HepG2 (cell line): ENCODE measurements around the gene SMAD3. TPM values are rescaled to one million over a fixed set of nuclear protein-coding genes. Genes with fewer than 3 reads are reported as not detected.
A peak's percentile ranks its signal among the peaks of the same experiment; 100 is the strongest.

Experiments used
- ELF1 ChIP-seq: sonication (generic); formaldehyde crosslinking; IDR thresholded peaks from 2 replicates; pipeline ENCODE4 v1.4.0; 2020; ENCODE audit warnings: missing genetic modification reagents
- ELF3 ChIP-seq: IDR thresholded peaks from 2 replicates; pipeline ENCODE4 v1.6.1; 2016; ENCODE audit warnings: missing genetic modification reagents, missing compliant biosample characterization
- EP300 ChIP-seq, 3 experiments: sonication (generic) in 1 of 3; formaldehyde crosslinking in 1 of 3; IDR thresholded peaks; 2 replicates each; pipeline versions ENCODE4 v1.5.1 to v1.6.1; 2011 to 2020; ENCODE audit warnings: low read depth in 2 of 3, low read length in 2 of 3, borderline replicate concordance in 1 of 3, improper control_type of control experiment in 1 of 3, mild to moderate bottlenecking in 1 of 3, missing genetic modification reagents in 1 of 3, moderate library complexity in 1 of 3
- FOSL2 ChIP-seq: sonication (generic); formaldehyde crosslinking; IDR thresholded peaks from 2 replicates; pipeline ENCODE4 v1.4.0; 2020; ENCODE audit warnings: missing genetic modification reagents
- HNF4A ChIP-seq: sonication (generic); formaldehyde crosslinking; IDR thresholded peaks from 2 replicates; pipeline ENCODE4 v1.4.0; 2020; ENCODE audit warnings: missing genetic modification reagents
- KDM2A ChIP-seq: sonication (generic); formaldehyde crosslinking; IDR thresholded peaks from 2 replicates; pipeline ENCODE4 v1.4.0; 2020; ENCODE audit warnings: low read depth, missing genetic modification reagents, borderline replicate concordance
- MAZ ChIP-seq, 2 experiments: sonication (generic) in 1 of 2; formaldehyde crosslinking in 1 of 2; IDR thresholded peaks; 2 replicates each; pipeline versions ENCODE4 v1.5.0 to v1.6.1; 2012 to 2020; ENCODE audit warnings: low read depth in 2 of 2, mild to moderate bottlenecking in 2 of 2, borderline replicate concordance in 1 of 2, improper control_type of control experiment in 1 of 2, low read length in 1 of 2, missing genetic modification reagents in 1 of 2, moderate library complexity in 1 of 2
- MED8 ChIP-seq: sonication (generic); formaldehyde crosslinking; IDR thresholded peaks from 2 replicates; pipeline ENCODE4 v1.8.1; 2023; ENCODE audit warnings: mild to moderate bottlenecking, missing genetic modification reagents; ENCODE audit not compliant: insufficient replicate concordance
- MIER2 ChIP-seq: IDR thresholded peaks from 2 replicates; pipeline ENCODE4 v1.6.1; 2016; ENCODE audit warnings: missing biosample characterization, missing genetic modification reagents
- NR2F1 ChIP-seq, 2 experiments: fragments of 450-650 bp in 1 of 2; formaldehyde crosslinking in 1 of 2; IDR thresholded peaks; 2 replicates each; pipeline versions ENCODE4 v1.5.0 to v1.6.1; 2016 to 2020; ENCODE audit warnings: mild to moderate bottlenecking in 1 of 2, missing compliant biosample characterization in 1 of 2, missing genetic modification reagents in 1 of 2, moderate library complexity in 1 of 2
- NR2F6 ChIP-seq, 2 experiments: IDR thresholded peaks; 2 replicates each; pipeline ENCODE4 v1.6.1; 2016; ENCODE audit warnings: antibody characterized with exemption in 1 of 2, mild to moderate bottlenecking in 1 of 2
- PCBP1 ChIP-seq: fragments of 200-400 bp; formaldehyde crosslinking; IDR thresholded peaks from 2 replicates; pipeline ENCODE4 v1.6.1; 2017; ENCODE audit warnings: mild to moderate bottlenecking, low read depth, low read length, borderline replicate concordance
- PPARG ChIP-seq: conservative IDR thresholded peaks from 2 replicates; pipeline ENCODE4 v1.6.1; 2016; ENCODE audit warnings: missing biosample characterization, missing genetic modification reagents
- TMF1 ChIP-seq: sonication (generic); formaldehyde crosslinking; IDR thresholded peaks from 2 replicates; pipeline ENCODE4 v1.8.1; 2022; ENCODE audit warnings: low read depth, missing genetic modification reagents
- ZNF282 ChIP-seq: fragments of 450-650 bp; IDR thresholded peaks from 2 replicates; pipeline ENCODE4 v1.6.1; 2018; ENCODE audit not compliant: partially characterized antibody
- ZNF329 ChIP-seq: sonication (generic); formaldehyde crosslinking; IDR thresholded peaks from 2 replicates; pipeline ENCODE4 v1.9.0; 2021; ENCODE audit warnings: low read depth, mild to moderate bottlenecking, missing genetic modification reagents
- ZNF431 ChIP-seq: sonication (generic); formaldehyde crosslinking; IDR thresholded peaks from 2 replicates; pipeline ENCODE4 v1.9.0; 2022; ENCODE audit warnings: missing genetic modification reagents, low read depth, mild to moderate bottlenecking, borderline replicate concordance
- ZNF468 ChIP-seq: sonication (generic); formaldehyde crosslinking; IDR thresholded peaks from 2 replicates; pipeline ENCODE4 v1.8.0; 2022; ENCODE audit warnings: mild to moderate bottlenecking, moderate library complexity, missing genetic modification reagents
- ZNF644 ChIP-seq: IDR thresholded peaks from 2 replicates; pipeline ENCODE4 v1.6.1; 2016; ENCODE audit warnings: low read depth
- polyA plus RNA-seq, 8 experiments: library from polyadenylated mRNA; depleted of rRNA in 3 of 8; stranded (reverse) in 7 of 8; unstranded in 1 of 8; fragments of >200 nt; fragmentation: Illumina TruSeq in 4 of 8; extraction: Trizol in 4 of 8; gene quantifications; 2 replicates each; pipeline versions ENCODE4 v1.2.1 to v1.2.3, GENCODE V29; 2011 to 2016; ENCODE audit warnings: low read depth in 4 of 8, missing spikeins in 1 of 8, mixed read lengths in 1 of 8; ENCODE audit not compliant: insufficient read depth in 1 of 8
- total RNA-seq, 5 experiments: library from RNA; depleted of rRNA; stranded (reverse); fragments of >200 nt; fragmentation: Illumina TruSeq; extraction: Trizol; gene quantifications; 2 replicates each; pipeline ENCODE4 v1.2.3, GENCODE V29; 2016; ENCODE audit warnings: low read depth in 1 of 5
- TF ChIP-seq, protein P1 (sequence below): IDR thresholded peaks from 2 replicates; pipeline ENCODE4 v1.6.1; 2016; ENCODE audit warnings: low read depth, missing genetic modification reagents, missing compliant biosample characterization
- TF ChIP-seq, protein P2 (sequence below): IDR thresholded peaks from 2 replicates; pipeline ENCODE4 v1.4.0; 2020; ENCODE audit warnings: mild to moderate bottlenecking, missing genetic modification reagents

Gene SMAD3
- total and polyA plus RNA-seq, 2 of the 13 experiments (the other 11 are each of a cell fraction or from before 2014, with no cell fraction given) = 8.6 to 56.3 TPM

DNA sequence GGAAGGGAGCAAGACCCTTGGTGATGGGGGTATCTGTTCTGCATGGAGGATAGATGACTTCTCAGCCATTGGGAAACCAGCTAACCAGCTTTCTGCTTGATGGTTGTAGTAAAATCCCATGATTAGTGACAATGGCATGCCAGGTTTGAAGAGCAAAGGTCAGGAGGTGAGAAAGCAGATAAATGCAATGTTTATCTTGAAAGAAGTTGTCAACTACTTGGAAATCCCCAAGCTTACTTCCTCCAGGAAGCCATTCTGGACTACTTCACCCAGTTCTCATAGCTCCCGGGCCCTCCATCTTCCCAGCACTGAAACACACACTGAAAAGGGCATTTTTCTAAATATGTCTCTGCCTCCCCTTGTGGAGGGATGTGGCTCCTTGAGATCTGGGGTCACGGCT is 51.3 kb downstream of the SMAD3 start (continued):
- TF ChIP-seq, protein P1, sequence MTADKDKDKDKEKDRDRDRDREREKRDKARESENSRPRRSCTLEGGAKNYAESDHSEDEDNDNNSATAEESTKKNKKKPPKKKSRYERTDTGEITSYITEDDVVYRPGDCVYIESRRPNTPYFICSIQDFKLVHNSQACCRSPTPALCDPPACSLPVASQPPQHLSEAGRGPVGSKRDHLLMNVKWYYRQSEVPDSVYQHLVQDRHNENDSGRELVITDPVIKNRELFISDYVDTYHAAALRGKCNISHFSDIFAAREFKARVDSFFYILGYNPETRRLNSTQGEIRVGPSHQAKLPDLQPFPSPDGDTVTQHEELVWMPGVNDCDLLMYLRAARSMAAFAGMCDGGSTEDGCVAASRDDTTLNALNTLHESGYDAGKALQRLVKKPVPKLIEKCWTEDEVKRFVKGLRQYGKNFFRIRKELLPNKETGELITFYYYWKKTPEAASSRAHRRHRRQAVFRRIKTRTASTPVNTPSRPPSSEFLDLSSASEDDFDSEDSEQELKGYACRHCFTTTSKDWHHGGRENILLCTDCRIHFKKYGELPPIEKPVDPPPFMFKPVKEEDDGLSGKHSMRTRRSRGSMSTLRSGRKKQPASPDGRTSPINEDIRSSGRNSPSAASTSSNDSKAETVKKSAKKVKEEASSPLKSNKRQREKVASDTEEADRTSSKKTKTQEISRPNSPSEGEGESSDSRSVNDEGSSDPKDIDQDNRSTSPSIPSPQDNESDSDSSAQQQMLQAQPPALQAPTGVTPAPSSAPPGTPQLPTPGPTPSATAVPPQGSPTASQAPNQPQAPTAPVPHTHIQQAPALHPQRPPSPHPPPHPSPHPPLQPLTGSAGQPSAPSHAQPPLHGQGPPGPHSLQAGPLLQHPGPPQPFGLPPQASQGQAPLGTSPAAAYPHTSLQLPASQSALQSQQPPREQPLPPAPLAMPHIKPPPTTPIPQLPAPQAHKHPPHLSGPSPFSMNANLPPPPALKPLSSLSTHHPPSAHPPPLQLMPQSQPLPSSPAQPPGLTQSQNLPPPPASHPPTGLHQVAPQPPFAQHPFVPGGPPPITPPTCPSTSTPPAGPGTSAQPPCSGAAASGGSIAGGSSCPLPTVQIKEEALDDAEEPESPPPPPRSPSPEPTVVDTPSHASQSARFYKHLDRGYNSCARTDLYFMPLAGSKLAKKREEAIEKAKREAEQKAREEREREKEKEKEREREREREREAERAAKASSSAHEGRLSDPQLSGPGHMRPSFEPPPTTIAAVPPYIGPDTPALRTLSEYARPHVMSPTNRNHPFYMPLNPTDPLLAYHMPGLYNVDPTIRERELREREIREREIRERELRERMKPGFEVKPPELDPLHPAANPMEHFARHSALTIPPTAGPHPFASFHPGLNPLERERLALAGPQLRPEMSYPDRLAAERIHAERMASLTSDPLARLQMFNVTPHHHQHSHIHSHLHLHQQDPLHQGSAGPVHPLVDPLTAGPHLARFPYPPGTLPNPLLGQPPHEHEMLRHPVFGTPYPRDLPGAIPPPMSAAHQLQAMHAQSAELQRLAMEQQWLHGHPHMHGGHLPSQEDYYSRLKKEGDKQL (CRISPR knock-in tag) = no peak
- TF ChIP-seq TMF1 (no peak), FOSL2 (CRISPR knock-in tag) (peak; percentile 80), ZNF329 (CRISPR knock-in tag) (no peak), ZNF431 (no peak), KDM2A (CRISPR knock-in tag) (no peak), MAZ (IDR thresholded peaks at IDR 0.05; ENCODE audit: borderline replicate concordance, low read depth, low read length) (no peak), MAZ (CRISPR knock-in tag; IDR thresholded peaks at IDR 0.05; ENCODE audit: low read depth) (no peak), EP300 (IDR thresholded peaks at IDR 0.05; ENCODE audit: low read depth in 2 of 2, low read length in 2 of 2) (peak in 1 of 2 experiments; percentile 39; a peak in 1 of 4 replicates), EP300 (CRISPR knock-in tag; IDR thresholded peaks at IDR 0.05; ENCODE audit: borderline replicate concordance) (no peak), ZNF468 (no peak), MIER2 (CRISPR knock-in tag) (no peak), HNF4A (CRISPR knock-in tag) (peak; percentile 43), PCBP1 (no peak), NR2F1 (CRISPR knock-in tag; IDR thresholded peaks at IDR 0.05) (0 out of 4 replicates have a peak, but pooled peaks of 1 of the 2 experiments have one; percentile 45), ZNF644 (CRISPR knock-in tag) (no peak), NR2F6 (IDR thresholded peaks at IDR 0.05) (peak; percentile 39; the same call in 1 of the 2 replicates), NR2F6 (CRISPR knock-in tag; IDR thresholded peaks at IDR 0.05) (peak; percentile 42; the same call in 1 of the 2 replicates), PPARG (CRISPR knock-in tag) (0 out of 2 replicates have a peak, but pooled peaks have one; percentile 49), MED8 (CRISPR knock-in tag) (no peak), ELF3 (CRISPR knock-in tag) (peak; percentile 60), ELF1 (no peak), ZNF282 (no peak)
- TF ChIP-seq, protein P2, sequence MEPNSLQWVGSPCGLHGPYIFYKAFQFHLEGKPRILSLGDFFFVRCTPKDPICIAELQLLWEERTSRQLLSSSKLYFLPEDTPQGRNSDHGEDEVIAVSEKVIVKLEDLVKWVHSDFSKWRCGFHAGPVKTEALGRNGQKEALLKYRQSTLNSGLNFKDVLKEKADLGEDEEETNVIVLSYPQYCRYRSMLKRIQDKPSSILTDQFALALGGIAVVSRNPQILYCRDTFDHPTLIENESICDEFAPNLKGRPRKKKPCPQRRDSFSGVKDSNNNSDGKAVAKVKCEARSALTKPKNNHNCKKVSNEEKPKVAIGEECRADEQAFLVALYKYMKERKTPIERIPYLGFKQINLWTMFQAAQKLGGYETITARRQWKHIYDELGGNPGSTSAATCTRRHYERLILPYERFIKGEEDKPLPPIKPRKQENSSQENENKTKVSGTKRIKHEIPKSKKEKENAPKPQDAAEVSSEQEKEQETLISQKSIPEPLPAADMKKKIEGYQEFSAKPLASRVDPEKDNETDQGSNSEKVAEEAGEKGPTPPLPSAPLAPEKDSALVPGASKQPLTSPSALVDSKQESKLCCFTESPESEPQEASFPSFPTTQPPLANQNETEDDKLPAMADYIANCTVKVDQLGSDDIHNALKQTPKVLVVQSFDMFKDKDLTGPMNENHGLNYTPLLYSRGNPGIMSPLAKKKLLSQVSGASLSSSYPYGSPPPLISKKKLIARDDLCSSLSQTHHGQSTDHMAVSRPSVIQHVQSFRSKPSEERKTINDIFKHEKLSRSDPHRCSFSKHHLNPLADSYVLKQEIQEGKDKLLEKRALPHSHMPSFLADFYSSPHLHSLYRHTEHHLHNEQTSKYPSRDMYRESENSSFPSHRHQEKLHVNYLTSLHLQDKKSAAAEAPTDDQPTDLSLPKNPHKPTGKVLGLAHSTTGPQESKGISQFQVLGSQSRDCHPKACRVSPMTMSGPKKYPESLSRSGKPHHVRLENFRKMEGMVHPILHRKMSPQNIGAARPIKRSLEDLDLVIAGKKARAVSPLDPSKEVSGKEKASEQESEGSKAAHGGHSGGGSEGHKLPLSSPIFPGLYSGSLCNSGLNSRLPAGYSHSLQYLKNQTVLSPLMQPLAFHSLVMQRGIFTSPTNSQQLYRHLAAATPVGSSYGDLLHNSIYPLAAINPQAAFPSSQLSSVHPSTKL (CRISPR knock-in tag) = peak; percentile 52
